GM18498 (cell line): Measurements from ENCODE around the gene BANP.
"Not testable (repeated sequence)": the region's sequence is repeated elsewhere in the genome, so short reads cannot be mapped to it uniquely, and the experiment has no call there.

Experiments
- ATAC-seq: cut with Tn5 transposase; IDR thresholded peaks from one replicate; pipeline ENCODE4 v1.9.1; 2021; ENCODE audit warnings: mild to moderate bottlenecking, moderate library complexity; ENCODE audit not compliant: unreplicated experiment

BANP gene

GRCh38 chr16:88026964-88027938 lies 76.0 kb downstream of the BANP start:
- no peak for ATAC-seq

- ATAC-seq = not testable (repeated sequence)
Observed at GRCh38 chr16:88028177-88028930, 77.1 kb downstream of the BANP start.

- ATAC-seq = no peak
Observed at GRCh38 chr16:88030498-88030897, 79.3 kb downstream of the BANP start.

GRCh38 chr16:88030961-88031360 lies 79.7 kb downstream of the BANP start:
- ATAC-seq = not testable (repeated sequence)

- not testable (repeated sequence) for ATAC-seq
Observed at GRCh38 chr16:88033003-88033740, 81.9 kb downstream of the BANP start.

GRCh38 chr16:88034770-88035169 lies 83.5 kb downstream of the BANP start:
- ATAC-seq = no peak

GRCh38 chr16:88035292-88035691 lies 84.1 kb downstream of the BANP start:
- no peak for ATAC-seq

- ATAC-seq = not testable (repeated sequence)
Observed at GRCh38 chr16:88035884-88036639, 84.8 kb downstream of the BANP start.

GRCh38 chr16:88036640-88036996 lies 85.4 kb downstream of the BANP start:
- ATAC-seq = not testable (repeated sequence)

- not testable (repeated sequence) for ATAC-seq
Observed at GRCh38 chr16:88037359-88037758, 86.1 kb downstream of the BANP start.

- not testable (repeated sequence) for ATAC-seq
Observed at GRCh38 chr16:88037876-88038525, 86.8 kb downstream of the BANP start.

- ATAC-seq = not testable (repeated sequence)
Observed at GRCh38 chr16:88038526-88038908, 87.3 kb downstream of the BANP start.

- ATAC-seq = no peak
Observed at GRCh38 chr16:88039591-88039990, 88.4 kb downstream of the BANP start.

GRCh38 chr16:88040196-88040876 lies 89.1 kb downstream of the BANP start:
- ATAC-seq = not testable (repeated sequence)

GRCh38 chr16:88040877-88041244 lies 89.6 kb downstream of the BANP start:
- ATAC-seq = not testable (repeated sequence)

- ATAC-seq = not testable (repeated sequence)
Observed at GRCh38 chr16:88041506-88041905, 90.3 kb downstream of the BANP start.

GRCh38 chr16:88041986-88042562 lies 90.8 kb downstream of the BANP start:
- ATAC-seq = not testable (repeated sequence)

- not testable (repeated sequence) for ATAC-seq
Observed at GRCh38 chr16:88043208-88043910, 92.1 kb downstream of the BANP start.
